Posterior cingulate gyrus (tissue), 11 donors: ENCODE measurements around the gene TKFC.

Source experiments
- DNase-seq, 10 donors: peaks; one replicate each; pipeline versions ENCODE4 v3.0.0 to v3.0.0-alpha.2; 2020 to 2021; ENCODE audit warnings: mixed read lengths in 3 of 10
- intact Hi-C: fragments of 100-400 bp; cut with DNase I; formaldehyde crosslinking; loops from one replicate; pipeline ENCODE4 v1.15.1; 2023

The TKFC gene, protein sequence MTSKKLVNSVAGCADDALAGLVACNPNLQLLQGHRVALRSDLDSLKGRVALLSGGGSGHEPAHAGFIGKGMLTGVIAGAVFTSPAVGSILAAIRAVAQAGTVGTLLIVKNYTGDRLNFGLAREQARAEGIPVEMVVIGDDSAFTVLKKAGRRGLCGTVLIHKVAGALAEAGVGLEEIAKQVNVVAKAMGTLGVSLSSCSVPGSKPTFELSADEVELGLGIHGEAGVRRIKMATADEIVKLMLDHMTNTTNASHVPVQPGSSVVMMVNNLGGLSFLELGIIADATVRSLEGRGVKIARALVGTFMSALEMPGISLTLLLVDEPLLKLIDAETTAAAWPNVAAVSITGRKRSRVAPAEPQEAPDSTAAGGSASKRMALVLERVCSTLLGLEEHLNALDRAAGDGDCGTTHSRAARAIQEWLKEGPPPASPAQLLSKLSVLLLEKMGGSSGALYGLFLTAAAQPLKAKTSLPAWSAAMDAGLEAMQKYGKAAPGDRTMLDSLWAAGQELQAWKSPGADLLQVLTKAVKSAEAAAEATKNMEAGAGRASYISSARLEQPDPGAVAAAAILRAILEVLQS

DNA sequence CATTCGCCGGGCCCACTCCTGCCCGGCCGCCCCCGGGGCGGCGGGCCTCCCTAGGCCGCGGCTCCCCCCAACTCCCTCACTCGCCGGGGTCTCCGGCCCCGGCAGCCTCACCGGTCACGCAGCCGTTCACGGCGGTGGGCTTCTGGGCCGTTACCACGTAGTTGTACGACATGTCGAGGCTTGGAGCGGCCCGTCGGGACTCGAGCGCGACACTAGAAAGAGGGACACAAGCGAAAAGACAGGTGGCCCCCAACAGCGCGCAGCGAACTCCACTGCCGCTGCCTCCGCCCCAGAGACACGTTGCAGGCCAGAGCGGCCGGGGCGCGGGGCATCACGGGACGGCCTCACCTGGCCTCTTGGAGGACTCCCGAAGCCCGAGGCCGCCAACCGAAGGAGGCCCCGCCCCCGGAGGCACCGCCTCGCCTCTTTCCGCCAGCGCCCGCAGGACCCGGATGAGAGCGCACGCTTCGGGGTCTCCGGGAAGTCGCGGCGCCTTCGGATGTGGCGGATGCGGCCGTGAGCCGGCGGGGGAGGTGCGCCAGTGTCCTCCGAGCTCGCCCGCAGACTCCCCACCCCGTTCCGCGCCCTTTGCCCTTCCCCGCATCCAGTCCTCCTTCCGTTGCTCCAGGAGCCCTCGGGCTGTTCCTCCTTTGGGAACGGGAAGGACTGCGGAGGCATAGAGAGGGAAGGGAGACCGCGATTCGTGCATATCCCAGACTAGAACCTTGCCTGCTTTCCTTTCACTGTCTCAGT, at the start of gene TKFC, which contains the start of gene DDB1:
TSS of gene TKFC (plus strand) at position 432 of the 753 bp plus-strand sequence. CDS start 1,501 bp downstream, outside the sequence.
TSS of gene DDB1 (minus strand) at position 309 of the 753 bp plus-strand sequence. CDS start at position 172, 137 bp downstream.
- intact Hi-C loops: loop anchor here (1.0 to 10.0 kb wide), 2 partner anchors 28 to 102 kb away; partner anchors contain the start of genes CYB561A3 and SDHAF2
- peak; percentile 93 to 100 (median 96) for DNase-seq

DNA sequence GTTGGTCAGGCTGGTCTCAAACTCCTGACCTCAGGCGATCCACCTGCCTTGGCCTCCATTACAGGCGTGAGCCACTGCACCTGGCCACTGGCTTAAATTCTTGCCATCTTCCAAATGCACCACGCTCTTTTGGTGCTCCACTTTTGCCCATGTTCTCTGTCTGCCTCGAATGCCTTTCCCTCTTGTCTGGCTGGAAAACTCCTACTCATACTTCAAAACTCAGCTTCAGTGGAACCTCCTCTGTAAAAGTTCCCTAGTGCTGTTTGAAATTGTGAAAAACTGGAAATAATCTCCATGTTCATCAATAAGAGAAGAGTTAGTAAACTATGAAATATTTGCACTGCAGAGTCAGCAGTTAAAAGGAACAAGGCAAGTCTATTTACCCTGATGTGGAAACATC, 49.4 kb upstream of the TKFC start:
- DNase-seq: peak in 1 of 10 donors; percentile 50
- intact Hi-C loops: no loop called here

DNA sequence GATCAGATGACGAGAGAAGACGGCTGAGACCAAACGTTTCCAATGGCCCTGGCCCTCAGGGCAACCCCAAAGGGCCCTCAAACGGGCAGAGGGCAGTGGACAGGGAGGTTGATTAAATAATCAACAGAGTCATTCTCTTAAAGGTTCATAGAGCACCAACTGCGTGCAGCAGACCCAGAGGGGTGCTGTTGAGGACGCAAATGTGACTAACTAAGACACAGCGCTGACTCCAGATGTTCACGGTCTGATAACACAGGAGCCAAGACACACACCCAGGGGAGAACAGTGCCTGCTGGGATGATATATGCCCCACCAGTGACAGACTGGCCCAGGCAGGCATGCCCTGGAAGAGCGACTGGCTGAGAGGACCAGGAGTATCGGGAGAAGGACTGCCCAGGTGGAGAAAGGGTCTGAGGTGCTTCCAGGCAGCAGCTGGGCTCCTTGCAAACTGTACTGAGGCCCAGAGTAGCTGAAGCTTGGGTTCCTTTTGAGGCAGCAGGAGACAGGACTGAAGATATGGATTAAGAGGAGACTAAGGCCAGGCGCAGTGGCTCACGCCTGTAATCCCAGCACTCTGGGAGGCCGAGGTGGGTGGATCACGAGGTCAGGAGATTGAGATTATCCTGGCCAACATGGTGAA, 45.6 kb upstream of the TKFC start:
- intact Hi-C loops: no loop called here
- DNase-seq: peak in 1 of 10 donors; percentile 49

DNA sequence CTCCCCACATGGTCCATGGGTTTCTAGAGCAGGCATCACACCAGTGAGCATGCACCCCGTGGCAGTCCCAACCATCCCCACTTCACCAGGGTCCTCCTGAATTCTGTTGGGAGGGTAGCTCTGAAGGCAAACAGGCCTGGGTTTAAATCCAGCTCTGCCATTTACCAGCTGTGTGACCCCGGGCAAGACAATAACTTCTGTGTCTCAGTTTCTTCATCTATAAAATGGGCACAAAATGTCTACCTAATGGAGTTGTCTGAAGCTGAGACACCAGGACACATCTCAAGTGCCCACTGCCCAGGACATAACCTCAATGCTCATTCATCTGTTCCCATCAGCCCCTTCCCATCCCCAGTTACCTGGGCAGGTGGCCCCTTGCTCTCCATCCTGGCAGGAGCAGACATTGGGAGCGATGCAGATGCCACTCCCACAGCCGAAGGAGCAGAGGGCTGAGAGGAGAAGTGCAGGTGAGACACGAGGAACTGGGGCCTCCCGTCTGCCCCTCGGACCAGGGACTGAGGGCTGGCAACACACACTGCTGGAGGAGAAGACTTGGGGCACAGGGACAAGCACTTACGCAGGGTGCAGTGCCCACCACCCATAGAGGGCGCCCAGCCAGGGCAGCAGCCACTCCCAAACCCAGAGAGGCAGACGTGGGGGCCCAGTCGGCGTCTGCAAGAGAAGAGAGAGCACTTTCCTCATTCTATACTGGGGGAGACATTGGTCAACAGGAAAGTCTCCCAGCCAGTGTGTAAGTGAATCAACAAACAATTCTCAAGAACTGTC, 41.9 kb upstream of the TKFC start:
- intact Hi-C loops: no loop called here
- DNase-seq: no peak

DNA sequence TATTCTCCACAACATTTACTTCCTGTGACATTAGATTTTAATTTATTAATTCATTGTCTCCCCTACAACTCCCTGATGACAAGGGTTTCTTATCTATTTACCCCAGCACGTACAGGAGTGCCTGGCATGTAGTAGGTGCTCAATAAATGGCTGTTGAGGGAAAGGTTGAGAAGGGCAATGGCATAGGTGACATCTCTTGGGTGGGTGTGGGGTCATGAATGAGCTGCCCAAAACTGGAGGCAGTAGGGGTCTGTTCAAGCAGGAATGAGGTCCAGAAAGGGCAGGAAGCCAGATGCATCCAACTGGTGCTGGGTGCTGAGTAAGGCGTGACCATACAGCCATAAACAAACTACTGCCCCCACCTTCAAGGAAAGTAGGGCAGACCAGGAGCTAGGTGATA, 40.7 kb upstream of the TKFC start:
- intact Hi-C loops: no loop called here
- DNase-seq: peak in 1 of 10 donors; percentile 7

DNA sequence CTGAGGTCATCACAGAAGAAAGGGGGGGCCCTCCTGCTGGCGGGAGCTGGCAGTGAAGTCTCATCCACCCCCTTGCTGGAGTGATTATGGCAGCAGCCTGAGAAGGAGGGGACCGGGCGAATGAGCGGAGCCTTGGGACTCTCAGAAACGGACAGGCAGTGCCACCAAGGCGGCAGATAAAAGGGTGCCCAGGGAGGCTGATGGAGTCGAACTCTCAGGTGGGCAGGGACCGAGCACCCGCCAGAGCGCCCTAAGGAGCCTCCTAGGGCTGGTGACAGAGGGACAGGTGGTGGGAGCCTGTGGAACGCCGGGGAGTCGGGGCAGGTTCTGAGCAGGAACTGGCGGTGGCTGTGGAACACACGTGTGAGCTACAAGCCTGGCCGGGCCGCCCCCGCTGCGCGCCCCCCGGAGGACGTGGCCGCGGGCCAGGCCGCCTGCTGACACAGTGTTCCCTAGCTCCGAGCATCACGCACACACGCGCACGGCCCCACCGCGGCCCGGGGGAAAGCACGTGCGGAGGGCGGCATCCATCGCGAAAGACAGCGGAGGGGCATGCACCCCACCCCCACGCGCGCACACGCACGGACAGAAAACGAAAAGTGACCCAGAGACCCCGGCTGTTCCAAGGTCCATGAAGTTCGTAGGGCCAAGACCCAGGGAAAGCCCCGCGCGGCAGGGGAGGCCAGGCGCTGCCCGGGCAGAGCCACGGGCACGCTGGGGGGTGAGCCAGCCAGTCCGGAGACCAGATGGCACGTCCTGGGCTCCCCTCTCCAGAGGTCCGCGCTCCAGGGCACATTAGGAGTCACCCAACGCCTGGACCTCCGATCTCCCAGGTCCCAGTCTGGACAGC, 38.9 kb upstream of the TKFC start:
- peak in 8 of 10 donors; percentile 26 to 90 (median 43) for DNase-seq
- intact Hi-C loops: no loop called here

DNA sequence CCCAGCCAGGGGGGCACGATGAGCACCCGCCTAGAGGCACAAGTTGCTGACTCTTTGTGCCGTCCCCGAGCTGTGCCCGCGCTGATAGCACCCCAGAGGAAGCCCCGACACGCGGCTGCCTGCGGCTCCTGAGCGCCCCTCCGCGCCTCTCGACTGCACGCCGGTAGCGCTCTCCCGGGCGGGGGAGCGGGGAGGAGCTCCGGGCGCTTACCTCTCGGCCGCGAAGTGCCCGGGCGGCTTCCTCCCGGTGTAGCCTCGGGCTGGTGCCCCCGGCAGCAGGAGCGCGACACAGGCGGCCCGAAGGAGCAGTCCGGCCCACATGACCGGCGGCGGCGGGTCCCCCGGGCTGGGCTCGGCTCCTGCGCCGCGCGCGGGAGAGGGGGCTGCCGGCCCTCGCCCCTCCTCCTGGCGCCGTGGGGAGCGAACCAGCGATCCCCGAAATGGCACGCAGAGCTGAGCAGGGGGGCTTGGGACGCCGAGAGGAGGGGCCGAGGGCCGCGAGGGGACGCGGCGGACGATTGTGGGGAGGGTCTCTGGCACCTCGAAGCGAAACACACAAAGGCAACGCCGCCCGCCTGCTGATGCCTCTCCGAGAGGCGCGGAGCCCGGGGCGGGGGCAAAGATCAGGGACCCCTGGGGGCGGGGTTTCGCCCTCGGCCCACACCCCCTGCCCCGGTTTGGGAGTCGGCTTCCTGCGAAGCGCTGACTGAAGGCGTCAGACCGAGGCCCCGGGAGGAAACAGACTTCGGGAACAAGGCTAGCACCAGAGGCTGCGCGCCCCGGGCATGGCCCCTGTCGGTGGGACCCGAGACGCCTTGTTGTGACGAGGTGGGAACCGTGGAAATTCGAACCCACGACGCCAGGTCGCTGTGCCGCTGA, 38.1 kb upstream of the TKFC start, which contains the start of gene VWCE:
TSS of gene VWCE (minus strand) at position 600 of the 879 bp plus-strand sequence. CDS start at position 321, 279 bp downstream.
- intact Hi-C loops: no loop called here
- DNase-seq: peak; percentile 32 to 95 (median 65)

DNA sequence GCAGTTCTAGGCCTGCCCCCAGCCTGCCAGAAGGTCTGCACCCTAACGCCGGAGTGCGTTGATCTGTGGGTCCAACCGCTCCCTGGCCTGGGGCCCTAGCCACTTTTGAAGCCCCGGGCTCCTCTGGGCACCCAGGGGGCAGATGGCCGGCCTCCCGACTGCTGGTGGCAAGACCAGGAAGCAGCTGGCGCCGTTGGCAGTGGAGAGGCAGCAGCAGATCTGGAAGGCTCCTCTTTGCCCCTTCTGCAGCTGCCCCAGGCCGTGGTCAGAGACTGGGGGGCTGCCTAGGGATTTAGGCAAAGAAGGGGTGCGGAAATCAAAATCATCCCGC, 37.5 kb upstream of the TKFC start:
- intact Hi-C loops: no loop called here
- DNase-seq: no peak

DNA sequence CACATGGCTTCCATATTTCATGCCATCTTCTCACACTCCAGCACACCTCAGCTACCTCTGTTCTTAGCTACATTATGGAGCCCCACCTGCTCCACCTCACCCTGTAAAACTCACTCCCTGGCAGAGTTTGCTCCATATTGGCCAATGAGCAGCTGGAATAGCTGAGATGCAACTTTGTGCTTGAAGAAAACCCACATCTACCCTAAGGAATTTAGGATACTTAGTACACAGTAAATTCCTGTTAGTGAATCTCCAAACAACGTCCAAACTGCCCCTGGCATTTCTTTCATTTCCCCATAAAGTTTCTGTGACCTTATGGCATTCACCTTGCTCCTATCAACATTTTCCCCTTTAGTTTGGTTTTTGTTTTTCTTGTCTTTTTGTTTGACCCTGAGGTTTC, 35.7 kb upstream of the TKFC start:
- intact Hi-C loops: no loop called here
- DNase-seq: no peak

DNA sequence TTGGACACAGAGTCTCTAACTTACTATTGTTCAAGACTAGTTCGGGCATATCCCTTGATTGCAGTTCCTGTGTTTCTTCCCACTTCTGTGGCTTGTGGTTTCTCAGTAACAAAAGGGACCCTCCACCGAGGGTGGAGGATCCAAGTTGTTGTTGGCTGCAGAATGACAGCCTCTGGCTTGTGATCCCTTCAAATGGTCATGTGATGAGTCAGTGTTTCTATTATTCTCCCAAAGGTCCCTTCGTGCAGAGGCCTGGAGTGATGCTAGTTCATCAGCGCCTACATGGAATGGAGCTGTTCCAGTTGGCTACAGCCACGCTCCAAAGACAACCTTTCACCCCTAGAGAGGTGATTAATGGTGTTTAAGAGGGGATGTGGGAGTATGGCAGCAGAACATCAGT, 35.3 kb upstream of the TKFC start:
- intact Hi-C loops: no loop called here
- no peak for DNase-seq

DNA sequence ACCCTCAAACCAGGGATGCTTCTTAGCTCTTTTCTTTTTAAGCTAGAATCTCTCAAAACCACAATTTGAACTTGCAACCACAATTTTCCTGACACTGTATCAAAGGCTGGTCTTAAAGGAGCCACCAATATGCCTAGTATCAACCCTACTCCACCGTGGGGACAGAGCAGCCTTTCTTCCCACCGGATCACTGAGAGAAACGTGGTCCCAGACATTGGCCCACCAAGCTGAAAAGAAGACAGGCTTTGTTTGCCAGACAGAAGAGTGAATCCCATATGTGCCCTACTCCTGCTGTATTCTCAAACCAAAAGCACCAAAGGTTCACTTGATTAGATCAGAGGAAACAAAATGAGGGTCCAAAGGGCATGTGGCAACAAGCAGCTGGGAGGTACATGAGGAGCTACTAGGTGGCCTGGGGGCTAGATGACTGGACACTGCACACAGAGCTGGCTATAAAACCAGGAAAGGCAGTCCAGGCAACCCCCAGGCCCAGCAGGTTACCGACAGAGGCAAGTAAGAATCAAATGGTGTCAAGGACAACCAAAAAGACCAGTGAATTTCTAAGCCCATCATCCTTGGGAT, 34.3 kb upstream of the TKFC start:
- no peak for DNase-seq
- intact Hi-C loops: no loop called here

DNA sequence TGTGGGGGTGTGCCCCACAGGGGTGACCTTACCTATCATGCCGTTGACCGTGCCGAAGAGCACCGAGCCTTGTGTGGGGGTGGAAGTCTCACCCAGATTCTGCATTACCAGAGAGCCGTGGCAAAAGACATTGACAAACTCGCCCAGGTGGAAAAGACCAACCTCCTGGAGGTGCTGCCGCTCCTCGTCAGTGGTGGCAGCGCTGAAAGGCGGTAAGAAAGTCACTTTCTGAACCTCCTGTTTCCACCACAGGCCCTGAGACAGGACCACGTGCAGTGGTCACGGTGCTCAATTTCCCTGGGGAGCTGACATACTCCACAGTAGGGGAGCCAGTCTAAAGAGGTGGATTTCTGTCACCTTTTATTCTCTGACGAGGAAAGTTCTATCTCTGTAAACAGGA, 30.5 kb upstream of the TKFC start:
- no peak for DNase-seq
- intact Hi-C loops: no loop called here

DNA sequence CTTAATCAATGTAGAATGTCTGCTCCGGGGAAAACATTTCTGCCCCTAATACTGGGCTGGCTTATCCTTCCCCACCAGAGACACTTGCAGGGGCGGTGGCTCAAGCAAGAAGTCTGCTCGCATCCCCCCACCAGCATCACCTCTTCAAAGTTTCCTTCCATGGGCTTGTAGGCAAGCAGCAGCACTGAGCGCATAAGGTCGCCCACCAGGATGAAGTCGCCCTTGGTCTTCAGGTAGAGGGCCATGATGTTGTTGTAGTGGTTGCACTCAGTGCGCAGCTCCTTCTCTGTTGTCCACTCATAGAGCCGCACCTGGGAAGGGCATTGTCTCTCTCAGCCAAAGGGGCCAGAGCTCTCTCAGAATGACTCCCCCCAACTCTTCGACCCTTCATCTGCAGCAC, 29.3 kb upstream of the TKFC start:
- DNase-seq: no peak

DNA sequence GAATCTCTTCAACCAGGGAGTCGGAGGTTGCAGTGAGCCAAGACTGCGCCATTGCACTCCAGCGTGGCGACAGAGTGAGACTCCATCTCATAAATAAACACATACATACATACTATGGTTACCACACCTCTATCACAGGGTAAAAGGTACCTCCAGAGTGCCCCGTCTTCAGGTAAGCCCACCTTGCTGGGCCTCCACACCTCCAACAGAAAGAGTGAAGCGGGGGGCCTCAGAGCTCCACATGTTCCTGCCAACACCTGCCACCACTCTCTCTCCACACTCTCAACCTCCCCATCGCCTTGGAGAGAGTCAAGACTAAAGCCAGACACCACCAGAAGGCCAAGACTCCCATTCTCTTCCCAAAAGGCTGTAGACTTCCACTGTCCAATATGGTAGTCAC, 27.6 kb upstream of the TKFC start:
- intact Hi-C loops: no loop called here
- no peak for DNase-seq

More for the DNA sequence above, 29.3 kb upstream of the TKFC start:
- intact Hi-C loops: no loop called here

DNA sequence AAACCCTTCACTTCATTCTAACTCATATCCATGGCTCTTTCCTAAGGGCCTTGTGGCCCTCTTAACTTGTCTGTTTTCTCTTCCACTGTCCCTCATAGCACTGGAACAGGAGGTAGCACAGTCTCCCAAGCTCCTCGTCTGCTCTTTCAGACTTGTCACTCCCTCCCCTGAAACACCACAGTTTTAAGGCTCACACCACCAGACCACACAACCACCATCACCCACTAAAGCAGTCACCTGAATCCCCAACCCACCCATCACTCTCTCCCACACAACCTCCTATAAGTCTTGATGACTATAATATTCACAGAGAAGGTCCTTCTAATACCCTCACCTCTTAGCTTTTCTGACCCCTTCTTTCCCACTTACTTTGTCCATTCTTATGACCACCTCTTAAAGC, 26.8 kb upstream of the TKFC start:
- no peak for DNase-seq
- intact Hi-C loops: no loop called here

DNA sequence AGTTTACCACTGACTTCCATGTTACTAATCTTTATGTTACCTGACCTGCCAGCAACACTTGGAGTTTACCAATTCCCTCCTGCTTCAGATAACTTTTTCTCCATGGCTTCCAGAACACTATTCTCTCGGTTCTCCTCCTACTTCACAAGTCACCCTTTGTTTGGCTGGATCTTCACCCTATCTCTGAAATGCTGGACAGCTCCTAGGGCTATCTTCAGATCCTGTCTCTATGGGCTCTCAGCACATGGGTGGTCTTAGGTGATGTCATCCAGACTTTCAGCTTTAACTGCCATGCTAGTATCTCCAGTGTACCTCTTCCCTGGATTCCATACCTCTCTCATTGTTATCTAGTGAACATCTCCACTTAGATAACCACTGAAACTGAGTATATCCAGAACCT, 25.7 kb upstream of the TKFC start:
- intact Hi-C loops: no loop called here

DNA sequence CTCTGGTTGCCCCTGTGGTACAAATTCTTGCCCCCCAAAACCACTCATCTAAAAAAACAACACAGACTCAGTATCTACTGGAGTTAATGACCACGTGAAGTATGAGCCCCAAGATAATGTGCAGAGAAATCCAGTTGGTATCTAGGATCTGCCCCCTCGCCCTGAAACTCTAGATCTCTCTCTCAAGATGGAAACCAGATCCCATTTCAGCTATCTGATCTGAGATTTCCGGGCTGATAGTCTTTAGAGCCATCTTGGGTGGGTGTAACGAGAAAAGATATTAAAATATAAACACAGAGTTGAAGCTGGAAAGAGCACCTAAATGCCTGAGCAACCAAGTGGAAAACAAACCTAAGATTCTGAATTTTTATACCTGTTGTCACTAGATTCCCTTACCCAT, 23.9 kb upstream of the TKFC start:
- intact Hi-C loops: no loop called here
- DNase-seq: no peak

More for the DNA sequence above, 25.7 kb upstream of the TKFC start:
- no peak for DNase-seq

DNA sequence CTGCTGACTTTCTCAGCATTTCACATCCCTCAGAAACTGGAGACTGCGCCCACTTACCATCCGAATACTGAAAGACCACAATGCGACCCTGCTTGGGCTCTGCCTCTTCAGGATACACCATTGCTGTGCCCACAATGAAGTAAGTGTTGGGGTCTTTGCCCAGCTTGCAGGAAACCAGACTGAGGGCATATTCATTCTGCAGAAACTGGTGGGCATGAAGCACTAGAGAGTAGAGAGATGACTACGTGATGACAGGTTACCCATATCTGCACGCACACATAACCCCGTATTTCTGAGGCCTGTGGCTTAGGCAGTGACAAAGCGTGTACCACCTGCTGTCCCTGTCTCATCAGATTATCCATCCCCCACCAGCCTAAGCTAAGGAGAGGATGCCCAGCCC, 23.3 kb upstream of the TKFC start:
- DNase-seq: no peak
- intact Hi-C loops: no loop called here
